DMS 273 treated with DMSO at 0.1 percent for 48 hours (cell line): ENCODE data around the gene PAPPA.

ENCODE experiments used
- DNase-seq: peaks from one replicate; lab custom pipeline; 2025; lab: John Stamatoyannopoulos, UW

PAPPA gene

DNA sequence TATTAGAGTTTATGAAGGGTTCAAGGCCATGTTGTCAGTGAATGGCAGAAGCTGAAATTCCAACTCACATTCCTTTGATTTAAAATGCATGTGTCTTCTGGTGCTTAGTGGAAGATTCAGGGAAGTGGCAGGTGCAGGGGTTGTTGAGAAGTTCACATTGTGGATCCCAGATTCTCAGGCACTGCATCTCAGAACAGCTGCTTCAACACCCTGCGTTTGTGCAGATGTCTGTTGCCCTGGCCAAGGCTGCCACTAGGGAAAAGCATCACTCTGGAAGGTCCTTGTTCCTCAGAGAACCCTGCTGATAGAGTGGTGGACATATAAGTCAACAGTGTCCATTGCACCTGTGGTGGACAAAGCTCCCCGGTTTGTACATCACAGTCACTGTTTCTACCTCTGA lies 162.7 kb downstream of the PAPPA start:
- no peak for DNase-seq

DNA sequence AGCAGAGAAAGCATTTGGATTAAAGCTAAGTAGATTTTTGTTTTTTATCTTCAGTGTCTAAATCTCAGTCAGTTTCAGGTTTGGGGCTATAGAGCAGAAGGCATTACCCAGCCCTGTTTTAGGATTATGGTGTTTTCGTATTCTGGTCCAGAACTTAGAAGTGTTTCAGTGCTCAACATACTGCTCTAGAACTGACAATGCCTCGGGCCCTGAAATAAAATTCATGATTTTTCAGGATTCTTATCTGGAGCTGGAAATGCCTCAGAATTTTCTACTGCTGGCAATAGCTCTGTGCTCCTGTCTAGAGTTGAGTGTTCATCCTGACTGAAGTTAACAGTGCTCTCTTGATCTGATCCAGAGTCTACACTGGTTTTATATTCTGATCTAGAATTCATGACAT lies 163.9 kb downstream of the PAPPA start:
- DNase-seq: no peak

DNA sequence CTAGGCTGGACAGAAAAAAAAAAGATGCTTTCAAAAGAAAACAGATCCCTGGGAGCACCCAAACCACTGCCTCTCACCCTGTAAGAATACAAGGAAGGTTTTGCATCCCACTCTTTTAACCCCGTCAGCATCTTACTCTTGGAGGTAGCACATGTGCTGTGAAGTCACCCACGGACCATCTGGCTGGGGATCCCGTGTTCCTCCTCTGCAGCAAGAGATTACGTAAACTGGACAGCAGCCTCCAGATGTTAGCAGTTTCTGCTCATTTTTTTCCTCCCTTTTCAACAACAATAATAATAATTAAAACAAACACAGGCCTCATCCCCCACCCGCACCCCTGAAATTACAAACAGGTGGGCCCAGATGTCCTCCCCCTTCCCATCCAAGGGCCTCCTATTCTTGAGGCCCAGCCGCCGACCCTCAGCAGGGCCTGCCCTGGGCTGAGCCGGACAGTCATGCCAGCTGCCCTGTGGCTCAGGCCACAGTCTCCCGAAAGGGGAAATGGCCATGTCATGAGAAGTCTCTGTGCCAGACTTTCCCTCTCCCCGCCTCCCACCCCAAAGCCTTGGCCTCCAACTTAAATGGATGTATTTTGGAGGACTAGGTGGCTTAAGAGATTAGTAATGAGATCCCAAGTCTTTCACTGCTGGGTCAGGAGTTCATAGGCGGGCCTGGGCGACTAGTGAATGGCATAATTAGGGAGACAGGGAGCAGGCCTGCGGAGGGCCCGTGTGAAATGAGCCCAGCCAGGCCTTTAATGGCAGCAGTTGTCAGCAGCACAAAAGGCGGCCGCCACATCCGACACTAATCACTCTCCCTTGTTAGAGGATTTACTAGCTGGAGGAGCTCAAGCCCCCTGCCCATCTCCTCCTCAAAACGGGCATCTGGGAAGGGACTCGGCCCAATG lies 165.1 kb downstream of the PAPPA start:
- no peak for DNase-seq

DNA sequence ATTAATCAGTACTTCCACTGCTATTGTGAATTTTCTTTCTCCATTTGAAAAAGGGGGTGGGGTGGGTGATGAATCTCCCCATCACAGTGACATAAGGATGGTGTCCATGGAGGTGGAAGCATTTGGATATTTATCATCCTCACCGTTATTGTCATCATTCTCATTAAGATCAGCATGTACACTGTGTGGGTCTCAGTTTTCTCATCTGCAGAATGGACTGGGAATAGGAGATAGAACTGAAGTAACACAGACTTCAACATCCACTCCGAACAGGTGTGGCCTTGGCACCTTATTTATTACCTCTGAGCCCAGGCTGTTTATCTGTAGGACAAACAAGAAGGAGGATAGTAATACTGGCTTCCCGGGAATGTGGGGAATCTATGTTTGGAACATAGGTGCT lies 165.9 kb downstream of the PAPPA start:
- no peak for DNase-seq

DNA sequence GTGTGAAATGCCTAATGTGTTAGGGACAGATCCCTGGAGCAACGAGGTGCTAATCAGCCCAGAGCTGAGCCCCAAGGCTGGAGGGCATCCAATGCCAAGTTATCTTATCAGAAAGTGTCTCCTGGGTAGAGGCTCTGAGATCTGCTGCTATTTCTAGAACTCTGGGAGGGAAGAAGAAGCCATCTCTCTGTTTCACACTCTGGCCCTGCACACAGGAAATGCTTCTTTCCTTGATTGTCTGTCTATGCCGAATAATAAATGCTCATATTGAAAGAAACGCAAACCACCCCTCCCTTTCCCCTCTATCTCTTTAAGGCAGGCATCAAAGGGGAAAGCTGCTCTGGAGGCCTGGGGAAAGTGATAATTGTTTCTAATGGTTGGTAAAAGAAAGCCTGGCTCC lies 166.7 kb downstream of the PAPPA start:
- DNase-seq: no peak

DNA sequence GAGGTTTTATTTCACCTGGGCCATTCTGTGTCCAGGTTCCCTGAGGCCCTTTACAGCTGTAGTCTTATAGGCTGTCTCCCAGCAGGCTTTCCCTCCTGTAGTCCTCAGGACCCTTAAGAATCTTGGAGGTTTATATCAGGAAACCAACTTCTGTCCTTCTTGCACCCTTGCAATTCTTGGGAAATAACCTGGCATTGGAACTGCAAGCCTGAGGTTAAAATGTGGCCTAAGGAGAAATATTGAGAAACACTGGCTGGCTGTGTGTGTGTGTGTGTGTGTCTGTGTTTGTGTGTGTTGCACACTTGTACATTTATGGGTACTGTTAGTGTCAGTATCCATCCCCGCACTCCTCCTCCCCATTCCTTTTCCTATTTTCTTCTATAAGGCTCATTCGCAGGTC lies 168.9 kb downstream of the PAPPA start:
- DNase-seq: no peak

DNA sequence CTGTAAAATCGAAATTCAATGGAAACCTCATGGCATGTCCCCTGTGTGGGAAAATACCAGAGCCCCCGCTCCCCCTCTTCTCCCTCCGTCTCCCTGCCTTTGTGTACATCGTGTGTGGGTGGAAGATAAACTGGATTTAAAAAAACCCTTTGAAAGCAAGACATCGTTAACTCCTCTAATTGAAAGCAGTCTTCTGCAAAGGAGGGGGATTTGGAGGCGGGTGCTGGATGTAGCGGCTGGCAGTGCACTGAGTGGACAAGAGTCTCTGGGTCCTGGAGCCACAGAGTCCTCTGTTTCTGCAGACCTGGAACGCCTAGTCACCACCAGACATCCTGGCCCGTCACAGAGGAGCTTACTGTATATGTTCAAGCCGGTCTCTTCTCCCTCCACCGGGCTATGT lies 169.4 kb downstream of the PAPPA start:
- DNase-seq: no peak

DNA sequence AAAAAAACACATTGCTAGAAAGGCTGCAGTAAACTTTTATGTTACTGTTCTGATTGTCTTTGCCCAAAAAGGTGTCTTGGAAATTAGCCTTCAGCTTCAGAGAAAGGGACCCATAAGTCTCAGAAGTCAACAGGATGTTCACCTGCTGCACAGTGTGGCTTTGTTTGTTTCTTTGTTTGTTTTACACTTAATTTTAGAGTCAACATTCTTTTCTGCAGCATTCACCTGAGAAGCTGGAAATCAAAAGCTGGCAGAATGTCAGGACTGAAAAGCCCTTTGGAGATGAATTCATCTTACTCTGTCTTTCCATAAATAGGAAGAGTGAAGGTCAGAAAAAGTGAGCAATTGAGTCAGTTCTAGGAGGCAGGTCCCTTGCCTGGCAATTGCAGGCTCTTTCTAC lies 170.0 kb downstream of the PAPPA start:
- no peak for DNase-seq

DNA sequence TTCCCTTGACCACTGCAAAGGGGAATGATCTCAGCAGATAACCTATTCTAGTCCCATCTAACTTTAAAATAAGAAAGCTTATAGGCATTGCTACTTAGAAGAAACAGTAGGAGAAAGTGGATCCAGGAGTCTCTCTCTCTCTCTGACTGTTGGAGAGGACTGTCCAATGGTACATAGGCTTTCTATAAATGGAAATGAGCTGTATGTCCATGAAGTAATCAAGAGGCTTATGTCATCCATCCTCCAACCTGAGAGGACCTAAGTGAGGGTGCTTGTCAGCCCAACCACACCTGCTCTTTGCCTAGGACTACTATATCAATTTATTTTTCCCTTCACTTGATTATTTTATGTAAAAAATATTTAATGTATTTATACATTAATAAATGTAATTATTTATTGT lies 172.3 kb downstream of the PAPPA start:
- no peak for DNase-seq

DNA sequence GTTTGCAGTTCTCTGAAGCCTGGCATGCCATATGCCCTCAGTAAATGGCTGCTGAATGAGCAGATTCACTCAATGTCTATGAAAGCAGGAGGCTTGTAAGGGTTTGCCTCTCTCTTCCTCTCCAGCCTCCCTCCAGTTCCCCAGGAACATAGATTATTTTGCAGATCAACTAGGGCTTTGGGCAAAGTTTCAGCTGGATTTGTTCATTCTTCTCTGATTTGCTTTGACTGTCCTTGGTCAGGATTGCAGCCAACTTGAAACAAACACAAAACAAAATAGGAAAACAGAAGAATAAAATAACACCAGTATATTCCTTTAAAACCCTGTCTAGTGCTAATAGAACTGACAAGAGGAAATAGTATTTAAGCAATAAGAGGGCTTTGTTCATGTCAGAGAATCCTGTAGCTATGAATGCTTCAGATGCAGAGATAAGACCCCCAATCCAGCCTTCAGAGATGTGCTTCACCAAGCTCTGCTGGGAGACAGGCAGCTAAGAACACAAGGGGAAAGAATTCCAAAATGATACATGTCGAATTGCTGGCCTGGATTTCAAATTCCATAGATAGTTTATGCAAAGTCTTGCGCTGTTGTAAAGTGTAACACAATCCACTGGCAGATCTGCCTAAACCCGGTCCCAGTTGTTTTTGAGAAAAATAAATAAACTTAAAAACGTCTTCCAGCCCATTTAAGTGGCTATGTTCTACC lies 174.3 kb downstream of the PAPPA start:
- no peak for DNase-seq

DNA sequence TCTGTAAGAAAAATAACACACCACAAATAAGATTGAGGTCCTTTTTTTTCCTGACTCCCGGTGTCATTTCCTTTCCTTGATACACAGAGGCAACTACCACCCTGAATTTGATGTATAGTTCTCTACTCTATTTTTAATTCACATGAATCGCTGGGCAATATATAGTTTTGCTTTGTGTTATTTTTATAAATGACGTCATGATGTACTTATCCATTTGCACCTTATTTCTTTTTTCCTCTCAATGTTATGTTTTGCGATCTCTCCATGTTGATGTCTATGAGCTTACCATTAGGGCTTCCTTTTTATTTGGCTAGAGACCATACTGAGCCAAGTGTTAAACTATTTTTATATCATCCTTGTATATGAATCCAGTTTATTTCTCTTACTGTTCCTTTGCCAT lies 175.9 kb downstream of the PAPPA start:
- no peak for DNase-seq

DNA sequence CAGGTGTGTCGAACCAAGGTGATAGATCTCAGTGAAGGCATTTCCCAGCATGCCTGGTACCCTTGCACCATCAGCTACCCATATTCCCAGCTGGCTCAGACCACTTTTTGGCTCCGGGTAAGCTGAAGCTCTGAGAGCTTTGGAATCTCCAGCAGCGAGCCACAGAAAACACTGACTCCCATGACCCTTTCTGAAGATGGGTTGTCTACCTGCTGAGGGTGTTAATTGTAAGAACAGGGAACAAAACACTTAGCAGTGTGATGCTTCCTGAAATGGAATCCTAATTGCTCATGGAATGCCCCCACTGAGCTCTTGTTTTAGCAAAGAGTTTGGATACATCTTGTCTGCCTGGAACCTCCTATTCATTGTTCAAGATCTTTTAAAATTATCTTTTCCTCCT lies 177.7 kb downstream of the PAPPA start:
- no peak for DNase-seq

DNA sequence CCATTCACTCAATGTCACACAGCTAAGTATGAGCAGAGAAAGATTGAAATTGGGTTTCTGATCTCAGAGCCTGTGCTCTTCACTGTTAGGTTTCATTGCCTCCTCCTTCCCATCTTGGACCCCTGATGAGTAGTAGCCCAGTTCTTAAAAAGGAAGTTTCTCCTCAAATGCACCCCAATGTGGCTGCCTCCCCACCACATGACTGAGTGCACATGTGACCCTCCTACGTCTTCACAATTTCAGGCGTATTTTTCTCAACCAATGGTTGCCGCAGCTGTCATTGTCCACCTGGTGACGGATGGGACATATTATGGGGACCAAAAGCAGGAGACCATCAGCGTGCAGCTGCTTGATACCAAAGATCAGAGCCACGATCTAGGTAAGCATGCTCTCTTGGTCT lies 178.5 kb downstream of the PAPPA start:
- DNase-seq: no peak

DNA sequence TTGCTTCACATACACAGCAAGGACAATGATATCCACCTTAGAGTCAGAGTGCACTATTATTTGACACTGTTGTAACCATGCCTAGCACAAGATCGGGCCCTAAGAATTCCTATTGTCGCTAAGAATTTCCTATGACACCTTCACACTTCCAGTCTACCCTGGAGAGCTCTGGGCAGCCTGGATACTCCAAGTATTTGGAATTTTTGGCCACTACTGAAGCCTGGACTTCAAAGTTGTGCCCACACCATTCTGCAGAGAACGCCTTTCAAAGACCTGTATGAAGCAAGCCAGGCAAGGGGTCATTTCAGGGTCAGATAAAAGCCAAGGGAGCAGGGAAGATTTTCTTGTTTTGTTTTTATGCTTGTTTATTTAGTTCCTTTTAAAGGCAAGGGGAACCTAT lies 179.7 kb downstream of the PAPPA start:
- DNase-seq: no peak

DNA sequence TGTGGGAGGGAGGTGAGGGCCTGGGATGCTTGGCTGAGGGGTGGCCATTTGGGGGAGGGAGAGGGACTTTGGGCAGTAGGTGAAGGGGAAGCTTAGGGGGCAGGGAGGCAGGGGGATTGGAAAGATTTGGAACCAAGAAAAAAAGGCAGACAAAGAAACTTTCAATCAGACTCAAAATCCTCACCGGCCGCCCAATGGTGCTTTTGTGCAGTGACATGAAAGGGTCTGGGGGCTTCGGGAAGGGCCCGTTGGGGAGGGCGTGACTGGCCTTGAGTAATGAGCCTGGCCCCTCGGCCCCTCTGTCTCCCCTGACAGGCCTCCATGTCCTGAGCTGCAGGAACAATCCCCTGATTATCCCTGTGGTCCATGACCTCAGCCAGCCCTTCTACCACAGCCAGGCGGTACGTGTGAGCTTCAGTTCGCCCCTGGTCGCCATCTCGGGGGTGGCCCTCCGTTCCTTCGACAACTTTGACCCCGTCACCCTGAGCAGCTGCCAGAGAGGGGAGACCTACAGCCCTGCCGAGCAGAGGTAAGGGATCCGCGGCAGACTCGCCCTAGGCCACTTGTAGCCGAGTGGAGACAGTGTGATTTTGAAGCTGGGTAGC lies 181.1 kb downstream of the PAPPA start:
- DNase-seq: no peak

DNA sequence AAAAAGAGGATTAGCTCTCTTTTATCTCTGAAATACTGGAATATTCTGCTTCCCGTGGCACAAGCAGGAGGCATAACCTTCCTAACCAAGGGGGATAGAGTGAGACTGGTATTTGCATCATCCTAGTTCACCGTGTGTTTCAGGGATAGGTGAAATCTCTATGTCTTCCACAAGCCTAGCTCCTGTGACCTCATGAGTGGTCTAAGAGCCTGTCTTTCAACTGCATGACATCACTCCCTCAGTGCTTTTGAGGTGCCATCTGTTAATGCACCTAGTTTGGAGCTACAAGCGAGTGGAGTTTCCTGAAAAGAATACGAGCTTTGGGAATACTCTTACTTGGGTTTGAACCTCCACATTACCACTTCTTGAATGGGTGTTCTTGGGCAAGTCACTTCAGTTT lies 181.8 kb downstream of the PAPPA start:
- DNase-seq: no peak

DNA sequence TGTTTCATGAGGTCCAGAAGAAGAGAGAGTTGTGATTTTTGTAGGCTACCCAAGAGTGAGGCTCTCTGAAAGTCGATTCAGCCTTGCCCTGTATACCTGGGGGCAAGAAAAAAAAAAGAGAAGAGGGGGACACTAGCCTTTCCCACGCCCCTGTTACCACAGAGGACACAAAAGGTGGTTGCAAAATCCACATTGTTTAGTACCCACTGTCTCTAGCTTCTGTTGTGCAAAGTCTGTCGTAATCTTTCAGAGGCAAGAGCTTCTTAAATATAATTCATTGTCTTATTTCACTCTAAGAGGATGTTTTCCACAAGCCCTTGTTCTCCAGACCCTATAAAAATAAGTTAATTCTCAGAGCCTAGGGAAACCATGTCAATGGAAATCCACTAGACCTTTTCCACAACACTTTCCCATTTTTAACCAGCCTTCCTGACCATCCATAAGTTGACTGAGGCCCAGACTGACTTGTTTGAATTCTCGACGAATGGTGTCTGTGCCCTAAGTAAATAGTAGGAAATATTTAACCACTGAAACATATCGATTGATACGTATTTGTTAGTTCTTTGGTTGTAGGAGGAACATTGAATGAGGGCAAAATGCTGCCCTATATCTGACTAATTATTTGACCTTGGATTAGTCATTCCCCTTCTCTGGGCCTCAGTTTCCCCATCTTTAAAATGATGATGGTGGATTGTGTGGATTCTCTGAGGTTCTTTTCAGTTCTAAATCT lies 182.7 kb downstream of the PAPPA start:
- no peak for DNase-seq

DNA sequence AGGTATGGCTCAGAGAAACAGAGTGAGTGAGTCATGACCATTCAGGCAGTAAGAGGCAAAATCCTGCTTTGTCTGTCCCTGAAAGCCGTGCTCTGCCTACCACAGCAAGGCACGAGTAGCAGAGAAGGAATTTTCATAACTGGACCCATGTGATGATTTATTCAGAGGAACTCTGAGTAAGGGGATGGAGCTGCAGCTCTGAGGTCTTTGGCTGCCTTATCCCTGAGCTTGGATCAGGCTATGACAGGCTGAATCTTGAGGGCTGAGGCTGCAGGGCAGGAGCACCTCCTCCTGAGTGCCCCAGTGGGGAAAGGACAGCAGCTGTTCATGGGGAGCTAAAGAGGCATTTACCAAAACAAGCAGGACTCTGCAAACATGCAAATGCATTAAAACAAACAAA lies 183.4 kb downstream of the PAPPA start:
- no peak for DNase-seq

DNA sequence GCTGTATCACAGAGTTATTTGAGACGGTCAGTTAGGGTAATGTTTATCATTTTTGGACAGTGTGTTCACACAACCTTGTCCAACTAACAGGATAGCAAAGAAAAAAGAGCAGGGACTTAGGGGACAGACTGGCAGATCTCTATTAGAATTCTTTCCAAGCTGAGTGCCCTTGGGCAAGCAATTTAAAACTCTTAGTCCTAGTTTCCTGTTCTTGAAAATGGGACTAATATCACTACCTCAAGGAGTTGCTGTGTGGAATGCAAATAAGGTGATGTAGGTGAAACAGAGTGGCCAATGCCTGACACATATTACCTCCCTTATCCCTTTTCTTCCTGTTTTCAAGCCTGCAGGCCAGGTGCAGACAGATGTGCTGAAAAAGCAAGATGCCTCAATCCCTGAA lies 186.7 kb downstream of the PAPPA start:
- no peak for DNase-seq

DNA sequence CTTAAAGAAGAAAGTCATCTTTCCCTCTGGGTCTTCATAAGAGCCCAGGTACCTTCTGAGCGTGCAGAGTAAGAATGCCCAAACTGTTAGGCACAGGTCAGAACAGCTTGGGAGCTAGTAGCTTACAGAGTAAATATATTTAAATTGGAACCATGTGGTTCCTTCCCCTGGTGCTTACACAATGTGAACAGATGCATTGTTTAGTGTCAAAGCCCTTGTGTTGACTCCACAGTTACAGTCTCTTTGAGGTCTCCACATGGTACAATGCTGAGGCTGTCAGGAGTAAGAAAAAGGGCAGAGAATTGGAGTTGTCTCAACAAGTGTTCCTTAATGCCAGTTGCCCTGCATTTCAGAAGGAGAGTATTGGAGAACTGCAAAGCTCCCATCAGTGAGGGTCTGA lies 188.5 kb downstream of the PAPPA start:
- no peak for DNase-seq

DNA sequence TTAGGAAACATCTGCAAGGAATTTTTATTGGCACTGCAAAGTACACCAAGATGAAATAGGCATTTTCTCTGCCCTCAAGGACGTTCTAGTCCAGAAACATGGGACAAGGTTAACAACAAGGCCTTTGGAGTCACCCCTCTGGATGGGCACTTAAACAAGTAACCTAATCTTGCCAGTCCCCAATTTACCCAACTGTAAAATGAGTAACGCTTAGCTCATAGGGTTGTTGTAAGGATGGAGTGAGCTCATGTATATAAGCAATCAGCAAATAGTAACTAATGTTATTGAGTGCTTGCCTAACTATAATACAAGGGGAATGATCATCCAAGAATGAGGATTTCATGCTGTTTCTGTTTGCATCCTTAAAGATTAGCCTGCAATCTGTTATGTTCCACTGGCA lies 189.3 kb downstream of the PAPPA start:
- no peak for DNase-seq

DNA sequence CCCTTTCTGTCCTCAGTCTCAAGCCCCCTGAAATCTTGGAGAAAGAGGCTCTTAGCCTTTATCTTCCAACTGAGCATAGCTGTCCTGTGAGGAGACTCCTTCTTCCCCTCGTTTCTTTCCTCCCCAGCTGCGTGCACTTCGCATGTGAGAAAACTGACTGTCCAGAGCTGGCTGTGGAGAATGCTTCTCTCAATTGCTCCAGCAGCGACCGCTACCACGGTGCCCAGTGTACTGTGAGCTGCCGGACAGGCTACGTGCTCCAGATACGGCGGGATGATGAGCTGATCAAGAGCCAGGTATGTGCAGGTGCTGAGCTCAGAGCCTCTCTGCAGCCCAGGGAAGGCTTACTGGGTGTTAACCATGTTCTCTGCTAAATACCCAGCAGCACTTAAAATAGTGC lies 190.8 kb downstream of the PAPPA start:
- no peak for DNase-seq

DNA sequence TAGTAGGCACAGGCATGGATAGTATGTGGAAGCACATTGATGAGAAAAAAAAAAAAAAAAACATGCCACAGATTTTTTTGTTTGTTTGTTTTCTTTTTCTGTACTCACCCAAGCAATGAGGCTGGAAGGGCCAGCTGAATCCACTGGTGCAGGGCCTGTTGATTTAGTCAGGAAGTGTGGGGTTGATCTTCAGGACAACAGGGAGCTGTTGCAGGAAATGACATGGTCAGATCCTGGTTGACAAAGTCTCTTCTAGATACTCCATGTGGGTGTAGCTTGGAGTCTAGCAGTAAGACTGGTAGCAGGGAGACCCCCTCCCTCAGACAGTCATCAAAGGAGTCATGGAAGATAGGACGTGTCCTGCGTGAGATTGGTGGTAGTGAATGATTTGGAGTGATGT lies 191.8 kb downstream of the PAPPA start:
- no peak for DNase-seq
